ENCODE measurements around the gene AP3S1. TPM values are rescaled to one million over a fixed set of nuclear protein-coding genes. Genes with fewer than 3 reads are reported as not detected.

The AP3S1 gene
- total and polyA plus RNA-seq, 2 of the 13 experiments (the other 11 are each of a cell fraction or from before 2014, with no cell fraction given), result 50.5 to 85.9 TPM

- TF ChIP-seq BCLAF1 (IDR thresholded peaks at IDR 0.05) (no peak), ZNF431 (CRISPR knock-in tag; IDR thresholded peaks at IDR 0.05; ENCODE audit: borderline replicate concordance, low read depth) (no peak; the same call in 1 of the 2 replicates), EP300 (IDR thresholded peaks at IDR 0.05; ENCODE audit: low read depth in 2 of 2, low read length in 2 of 2) (no peak), EP300 (CRISPR knock-in tag; IDR thresholded peaks at IDR 0.05; ENCODE audit: borderline replicate concordance) (no peak), MAZ (IDR thresholded peaks at IDR 0.05; ENCODE audit: borderline replicate concordance, low read depth, low read length) (peak; percentile 53; the same call in 1 of the 2 replicates), MAZ (CRISPR knock-in tag; IDR thresholded peaks at IDR 0.05; ENCODE audit: low read depth) (no peak), KLF11 (CRISPR knock-in tag; IDR thresholded peaks at IDR 0.05) (no peak), ZNF547 (CRISPR knock-in tag; IDR thresholded peaks at IDR 0.05) (no peak; the same call in 1 of the 2 replicates), HOXA9 (CRISPR knock-in tag; IDR thresholded peaks at IDR 0.05; ENCODE audit: borderline replicate concordance) (0 out of 2 replicates have a peak, but pooled peaks have one; percentile 54), ZNF136 (CRISPR knock-in tag; IDR thresholded peaks at IDR 0.05; ENCODE audit: low read depth) (no peak), SPEN (CRISPR knock-in tag; IDR thresholded peaks at IDR 0.05; ENCODE audit: low read depth) (no peak), MATR3 (CRISPR knock-in tag; IDR thresholded peaks at IDR 0.05) (no peak), ZNF572 (CRISPR knock-in tag; IDR thresholded peaks at IDR 0.05) (no peak), CAMTA2 (CRISPR knock-in tag; IDR thresholded peaks at IDR 0.05; ENCODE audit: borderline replicate concordance) (0 out of 2 replicates have a peak, but pooled peaks have one; percentile 20), ZNF138 (CRISPR knock-in tag; IDR thresholded peaks at IDR 0.05; ENCODE audit: low read depth) (no peak; the same call in 1 of the 2 replicates), ZNF451 (CRISPR knock-in tag; IDR thresholded peaks at IDR 0.05) (no peak), CTCF (CRISPR knock-in tag; IDR thresholded peaks at IDR 0.05) (peak; percentile 14; the same call in 1 of the 2 replicates), KAT7 (CRISPR knock-in tag; IDR thresholded peaks at IDR 0.05; ENCODE audit: borderline replicate concordance) (no peak)
- TF ChIP-seq, protein P1, sequence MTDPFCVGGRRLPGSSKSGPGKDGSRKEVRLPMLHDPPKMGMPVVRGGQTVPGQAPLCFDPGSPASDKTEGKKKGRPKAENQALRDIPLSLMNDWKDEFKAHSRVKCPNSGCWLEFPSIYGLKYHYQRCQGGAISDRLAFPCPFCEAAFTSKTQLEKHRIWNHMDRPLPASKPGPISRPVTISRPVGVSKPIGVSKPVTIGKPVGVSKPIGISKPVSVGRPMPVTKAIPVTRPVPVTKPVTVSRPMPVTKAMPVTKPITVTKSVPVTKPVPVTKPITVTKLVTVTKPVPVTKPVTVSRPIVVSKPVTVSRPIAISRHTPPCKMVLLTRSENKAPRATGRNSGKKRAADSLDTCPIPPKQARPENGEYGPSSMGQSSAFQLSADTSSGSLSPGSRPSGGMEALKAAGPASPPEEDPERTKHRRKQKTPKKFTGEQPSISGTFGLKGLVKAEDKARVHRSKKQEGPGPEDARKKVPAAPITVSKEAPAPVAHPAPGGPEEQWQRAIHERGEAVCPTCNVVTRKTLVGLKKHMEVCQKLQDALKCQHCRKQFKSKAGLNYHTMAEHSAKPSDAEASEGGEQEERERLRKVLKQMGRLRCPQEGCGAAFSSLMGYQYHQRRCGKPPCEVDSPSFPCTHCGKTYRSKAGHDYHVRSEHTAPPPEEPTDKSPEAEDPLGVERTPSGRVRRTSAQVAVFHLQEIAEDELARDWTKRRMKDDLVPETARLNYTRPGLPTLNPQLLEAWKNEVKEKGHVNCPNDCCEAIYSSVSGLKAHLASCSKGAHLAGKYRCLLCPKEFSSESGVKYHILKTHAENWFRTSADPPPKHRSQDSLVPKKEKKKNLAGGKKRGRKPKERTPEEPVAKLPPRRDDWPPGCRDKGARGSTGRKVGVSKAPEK (CRISPR knock-in tag; IDR thresholded peaks at IDR 0.05; ENCODE audit: borderline replicate concordance), result no peak
- TF ChIP-seq, protein P2, sequence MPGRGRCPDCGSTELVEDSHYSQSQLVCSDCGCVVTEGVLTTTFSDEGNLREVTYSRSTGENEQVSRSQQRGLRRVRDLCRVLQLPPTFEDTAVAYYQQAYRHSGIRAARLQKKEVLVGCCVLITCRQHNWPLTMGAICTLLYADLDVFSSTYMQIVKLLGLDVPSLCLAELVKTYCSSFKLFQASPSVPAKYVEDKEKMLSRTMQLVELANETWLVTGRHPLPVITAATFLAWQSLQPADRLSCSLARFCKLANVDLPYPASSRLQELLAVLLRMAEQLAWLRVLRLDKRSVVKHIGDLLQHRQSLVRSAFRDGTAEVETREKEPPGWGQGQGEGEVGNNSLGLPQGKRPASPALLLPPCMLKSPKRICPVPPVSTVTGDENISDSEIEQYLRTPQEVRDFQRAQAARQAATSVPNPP (CRISPR knock-in tag; IDR thresholded peaks at IDR 0.05), result no peak
Measured at GRCh38 chr5:115816226-115817081, 25.3 kb upstream of the AP3S1 start, which contains the start of gene CDO1 (continued).

All from HepG2 (cell line).